GM18505 (cell line): ENCODE results near the gene OAS3.

ENCODE experiments used
- ATAC-seq: cut with Tn5 transposase; IDR thresholded peaks from one replicate; pipeline ENCODE4 v1.9.1; 2021; ENCODE audit not compliant: unreplicated experiment
- POLR2A ChIP-seq: IDR thresholded peaks from 4 replicates; pipeline ENCODE4 v1.6.1; 2011; ENCODE audit warnings: borderline replicate concordance; ENCODE audit not compliant: insufficient read depth, insufficient read length; ENCODE audit errors: extremely low read depth

Gene OAS3

DNA sequence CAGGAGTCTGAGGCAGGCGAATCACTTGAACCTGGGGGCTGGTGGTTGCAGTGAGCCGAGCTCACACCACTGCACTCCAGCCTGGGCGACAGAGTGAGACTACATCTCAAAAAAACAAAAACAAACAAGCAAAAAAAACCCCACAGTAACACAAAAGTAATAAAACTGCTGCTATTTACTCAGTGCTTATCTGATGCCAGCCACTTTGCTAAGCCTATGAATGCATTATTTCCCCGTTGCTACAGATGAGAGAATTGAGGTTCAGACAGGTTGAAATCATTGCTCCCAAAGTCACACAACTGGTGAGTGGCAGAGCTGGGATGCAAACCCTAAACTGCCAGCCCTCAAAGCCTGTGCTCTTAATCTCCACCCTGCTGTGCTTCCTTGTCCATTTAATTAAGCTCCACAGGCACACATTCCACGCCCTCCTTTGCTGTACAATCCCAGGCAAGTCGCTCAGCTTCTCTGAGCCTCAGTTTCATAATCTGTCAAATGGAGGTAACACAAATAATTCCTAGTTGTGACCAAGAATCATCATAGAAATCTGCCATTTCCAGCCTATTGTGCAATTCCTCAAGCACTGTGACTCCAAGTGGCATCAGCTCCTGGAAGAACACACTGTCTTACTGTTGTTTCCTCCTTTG lies 5.7 kb upstream of the OAS3 start:
- ATAC-seq: no peak
- no peak for TF ChIP-seq POLR2A

DNA sequence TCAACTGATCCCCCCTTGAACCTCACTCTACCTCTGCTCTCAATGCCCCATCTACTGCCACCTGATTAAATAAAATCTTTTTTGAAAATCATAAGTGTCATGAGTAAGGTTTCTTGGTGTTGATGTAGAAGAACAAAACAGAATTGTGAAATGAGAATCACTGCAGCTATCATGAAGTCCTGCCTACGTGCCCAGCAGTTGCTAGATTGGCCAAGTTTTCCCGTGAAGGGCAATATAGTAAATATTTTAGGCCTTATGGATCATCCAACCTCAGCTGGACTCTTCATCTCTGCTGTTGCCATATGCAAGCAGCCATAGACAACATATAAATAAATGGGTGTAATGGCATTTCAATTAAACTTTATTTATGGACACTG lies 5.2 kb upstream of the OAS3 start:
- ATAC-seq: no peak

DNA sequence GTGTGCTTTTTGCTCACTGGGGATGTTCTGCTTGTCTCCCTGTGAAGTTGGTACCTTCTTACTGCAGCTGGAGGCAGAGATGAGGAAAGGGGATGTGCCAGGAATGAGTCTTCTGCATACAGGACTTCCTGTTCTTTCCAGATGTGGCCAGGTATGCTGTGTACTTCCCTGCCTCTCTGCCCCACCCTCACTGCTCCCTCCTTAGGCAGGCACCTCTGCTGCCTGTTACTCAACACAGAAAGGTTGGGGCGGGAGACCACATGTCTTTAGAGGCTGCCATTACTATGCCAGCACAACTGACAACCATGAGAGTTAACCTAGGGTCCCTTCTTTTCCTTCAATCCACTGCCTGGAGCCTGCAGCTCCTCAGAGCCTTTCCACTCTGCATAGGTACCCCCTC lies 2.0 kb upstream of the OAS3 start:
- no peak for ATAC-seq
- TF ChIP-seq POLR2A: no peak

More for the DNA sequence above, 5.2 kb upstream of the OAS3 start:
- TF ChIP-seq POLR2A: no peak

DNA sequence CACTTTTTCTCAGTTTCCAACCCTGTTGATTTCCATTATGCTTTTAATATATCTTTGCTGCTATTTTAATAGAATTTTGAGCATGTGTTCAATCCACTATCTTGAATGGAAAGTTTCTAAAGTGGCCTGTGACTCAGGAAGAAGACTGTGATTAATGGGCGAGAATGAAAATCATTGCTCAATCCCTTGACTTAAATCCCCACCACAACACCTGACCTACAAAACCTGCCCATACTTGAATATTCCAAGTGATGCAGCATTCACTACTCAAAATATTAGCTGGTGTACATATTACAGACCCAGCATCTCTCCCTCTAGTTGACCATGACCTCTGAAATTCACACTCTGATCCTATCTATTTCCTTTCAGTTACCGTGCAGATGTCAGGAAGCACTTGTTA lies 1.3 kb upstream of the OAS3 start:
- no peak for TF ChIP-seq POLR2A
- ATAC-seq: no peak

DNA sequence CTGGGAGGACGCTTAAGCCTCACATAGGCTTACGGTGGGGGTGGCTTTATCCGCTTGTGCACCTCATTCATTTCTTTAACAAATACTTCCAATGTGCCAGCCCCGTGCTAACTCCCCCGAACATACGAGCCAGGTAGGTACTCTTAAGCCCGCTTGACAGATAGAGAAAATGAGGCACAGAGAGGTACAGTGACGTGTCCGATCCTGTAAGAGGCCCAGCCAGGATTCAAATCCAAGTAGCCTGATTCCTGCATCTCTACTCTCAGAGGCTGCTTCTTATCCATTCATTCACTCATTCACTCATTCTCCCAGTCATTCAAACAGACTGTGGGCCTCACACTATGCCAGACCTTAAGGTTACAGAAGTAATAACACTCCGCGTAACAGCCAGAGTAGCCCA lies 477 bp downstream of the OAS3 start:
- no peak for ATAC-seq
- TF ChIP-seq POLR2A: no peak

DNA sequence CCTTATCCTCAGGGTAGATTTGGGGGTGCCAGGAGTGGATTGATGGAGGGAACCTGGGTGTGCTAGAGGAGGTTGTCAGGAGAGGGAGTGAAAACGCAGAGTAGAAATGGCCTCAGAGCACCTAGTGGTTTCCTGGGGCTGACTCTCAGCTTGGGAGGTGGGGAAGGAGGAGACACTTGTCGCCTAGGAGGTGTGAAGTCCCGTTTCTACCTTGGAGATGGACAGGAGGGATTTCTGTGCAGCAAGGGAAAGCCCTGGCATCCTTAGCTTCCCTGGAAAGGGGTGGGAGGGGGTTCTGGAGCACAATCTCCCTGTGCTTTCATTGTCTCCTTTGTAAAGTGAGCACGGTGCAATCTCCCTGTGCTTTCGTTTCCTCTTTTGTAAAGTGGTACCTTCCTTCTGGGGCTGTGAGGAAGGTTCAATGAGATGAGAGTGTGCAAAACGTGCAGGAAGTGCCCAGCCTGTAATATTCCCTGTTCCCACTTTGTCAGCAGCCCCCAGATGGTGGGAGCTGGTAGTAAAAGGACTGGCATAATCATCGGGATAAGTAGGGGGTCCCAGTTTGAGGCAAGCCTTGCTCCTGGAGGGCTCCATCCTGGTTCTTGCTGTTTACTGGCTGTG lies 1.6 kb downstream of the OAS3 start:
- no peak for ATAC-seq
- TF ChIP-seq POLR2A: no peak

DNA sequence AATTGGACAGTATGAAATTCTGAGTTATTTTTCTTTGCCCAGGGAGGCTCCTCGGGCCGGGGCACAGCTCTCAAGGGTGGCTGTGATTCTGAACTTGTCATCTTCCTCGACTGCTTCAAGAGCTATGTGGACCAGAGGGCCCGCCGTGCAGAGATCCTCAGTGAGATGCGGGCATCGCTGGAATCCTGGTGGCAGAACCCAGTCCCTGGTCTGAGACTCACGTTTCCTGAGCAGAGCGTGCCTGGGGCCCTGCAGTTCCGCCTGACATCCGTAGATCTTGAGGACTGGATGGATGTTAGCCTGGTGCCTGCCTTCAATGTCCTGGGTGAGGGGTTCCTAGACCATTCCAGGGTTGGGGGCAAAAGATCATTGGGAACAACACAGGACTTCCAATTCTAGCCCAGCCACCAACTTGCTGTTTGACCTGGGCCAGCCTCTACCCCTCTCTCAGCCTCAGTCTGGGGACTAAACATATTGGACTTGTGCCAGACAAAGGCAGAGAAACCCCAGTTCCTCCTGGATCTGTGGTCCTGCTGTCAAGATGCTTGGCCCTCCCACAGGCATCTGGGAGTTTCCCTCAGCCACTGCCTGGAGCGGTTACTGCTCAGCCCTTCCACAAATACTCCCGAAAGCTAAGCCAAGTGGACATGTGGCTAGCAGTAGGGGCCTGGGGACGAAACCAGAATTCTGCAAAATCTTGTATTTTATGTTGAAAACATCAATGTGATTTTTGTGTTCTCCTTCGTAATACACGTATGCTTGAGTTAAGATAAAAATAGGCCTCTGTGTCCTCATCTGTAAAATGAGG lies 3.5 kb downstream of the OAS3 start:
- ATAC-seq: no peak
- no peak for TF ChIP-seq POLR2A

DNA sequence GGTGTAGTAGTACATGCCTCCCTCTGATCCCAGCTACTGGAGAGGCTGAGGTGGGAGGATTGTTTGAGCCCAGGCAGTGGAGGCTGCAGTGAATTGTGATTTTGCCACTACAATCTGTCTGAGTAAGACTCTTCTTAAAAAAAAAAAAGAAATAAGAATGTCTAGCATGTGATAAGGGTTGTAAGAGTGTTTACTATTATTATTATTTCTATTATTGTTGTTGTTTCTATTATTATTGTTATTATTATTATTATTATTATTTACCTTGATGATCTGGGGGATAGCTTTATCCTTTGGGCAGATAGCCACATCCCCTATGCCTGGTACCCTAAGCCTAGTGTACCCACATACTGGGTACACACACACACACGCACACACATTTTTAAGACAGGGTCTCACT lies 4.3 kb downstream of the OAS3 start:
- TF ChIP-seq POLR2A: no peak
- no peak for ATAC-seq

DNA sequence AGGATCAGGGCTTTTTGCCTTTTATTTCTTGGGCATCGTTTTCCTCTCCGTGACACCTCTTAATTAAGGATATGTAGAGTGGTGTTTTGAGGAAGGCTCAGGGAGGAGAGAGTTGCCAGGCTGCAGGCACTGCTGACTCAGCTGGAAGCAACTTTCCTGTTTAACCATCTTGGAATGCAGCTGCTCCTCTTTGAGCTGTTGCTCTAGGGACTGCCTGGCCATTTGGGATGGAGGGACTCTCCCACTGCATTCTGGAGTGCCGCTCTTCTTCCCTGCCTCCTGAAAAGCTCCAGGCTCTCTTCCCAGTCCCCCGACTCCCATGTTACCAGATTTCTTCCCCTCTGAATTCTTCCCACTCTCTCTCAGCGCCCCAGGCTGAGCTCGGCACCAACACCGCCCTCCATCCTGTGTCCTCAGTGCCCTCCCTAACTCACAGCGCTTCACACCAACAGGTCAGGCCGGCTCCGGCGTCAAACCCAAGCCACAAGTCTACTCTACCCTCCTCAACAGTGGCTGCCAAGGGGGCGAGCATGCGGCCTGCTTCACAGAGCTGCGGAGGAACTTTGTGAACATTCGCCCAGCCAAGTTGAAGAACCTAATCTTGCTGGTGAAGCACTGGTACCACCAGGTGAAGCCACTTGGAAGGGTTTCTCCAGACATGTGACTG lies 5.9 kb downstream of the OAS3 start:
- no peak for TF ChIP-seq POLR2A
- no peak for ATAC-seq

DNA sequence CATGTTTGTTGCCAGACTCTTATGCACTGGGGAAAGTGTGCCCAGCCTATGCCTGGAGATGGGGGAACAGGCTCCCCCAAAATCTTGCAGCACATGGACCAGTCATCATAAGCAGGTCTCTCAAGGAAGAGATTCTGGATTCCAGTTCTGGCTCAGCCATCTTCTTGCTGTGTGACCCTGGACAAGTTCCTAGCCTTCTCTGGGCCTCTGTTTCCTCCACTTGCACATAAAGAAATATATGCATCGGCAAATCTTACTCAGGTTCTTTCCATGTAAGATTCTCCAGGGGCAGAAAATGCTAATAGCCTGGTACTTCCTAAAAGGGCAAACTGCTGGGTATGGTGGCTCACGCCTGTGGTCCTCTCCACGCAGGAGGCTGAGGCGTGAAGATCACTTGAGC lies 7.2 kb downstream of the OAS3 start:
- no peak for ATAC-seq
- TF ChIP-seq POLR2A: no peak

DNA sequence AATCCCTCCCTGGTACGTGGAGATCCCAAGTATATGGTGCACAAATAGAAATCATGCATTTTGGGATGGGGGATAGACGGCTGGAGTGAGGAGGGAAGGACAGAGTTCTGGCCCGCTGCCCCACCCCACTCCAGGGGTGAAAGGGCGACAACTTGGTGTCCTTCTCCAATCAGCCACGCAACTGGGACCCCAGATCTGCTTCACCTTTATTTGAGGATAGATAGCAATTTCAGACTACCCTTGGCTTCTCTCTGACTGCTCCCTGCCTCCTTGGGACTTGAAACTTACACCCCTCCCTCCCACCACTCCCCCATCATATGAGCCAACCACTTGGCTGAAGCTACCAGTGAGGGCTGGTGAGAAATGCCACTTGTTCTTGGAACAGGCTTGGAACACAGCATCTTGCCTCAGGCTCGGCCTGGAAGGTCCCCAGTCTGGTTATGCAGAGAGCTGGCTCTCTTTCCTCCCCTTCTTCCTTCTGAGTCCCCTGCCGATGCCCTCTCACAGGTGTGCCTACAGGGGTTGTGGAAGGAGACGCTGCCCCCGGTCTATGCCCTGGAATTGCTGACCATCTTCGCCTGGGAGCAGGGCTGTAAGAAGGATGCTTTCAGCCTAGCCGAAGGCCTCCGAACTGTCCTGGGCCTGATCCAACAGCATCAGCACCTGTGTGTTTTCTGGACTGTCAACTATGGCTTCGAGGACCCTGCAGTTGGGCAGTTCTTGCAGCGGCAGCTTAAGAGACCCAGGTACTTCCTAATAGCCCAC lies 8.1 kb downstream of the OAS3 start:
- TF ChIP-seq POLR2A: no peak
- ATAC-seq: no peak

DNA sequence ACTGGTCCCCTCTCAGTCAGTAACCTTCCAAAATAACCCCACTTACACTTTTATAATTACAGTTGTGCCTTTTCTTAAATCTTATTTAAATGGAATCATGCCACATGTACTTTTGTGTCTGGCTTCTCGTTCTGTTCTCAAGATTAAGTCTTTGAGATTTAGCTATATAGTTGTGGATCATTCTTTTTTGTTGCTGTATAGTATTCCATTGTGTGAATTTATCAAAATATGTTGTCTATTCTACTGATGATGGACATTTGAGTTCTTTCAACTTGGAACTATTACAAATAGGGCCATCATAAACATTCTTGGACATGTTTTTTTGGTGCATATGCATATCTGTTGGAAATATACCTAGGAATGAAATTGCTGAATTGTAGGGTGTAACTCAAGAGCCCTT lies 9.0 kb downstream of the OAS3 start:
- no peak for TF ChIP-seq POLR2A
- no peak for ATAC-seq

DNA sequence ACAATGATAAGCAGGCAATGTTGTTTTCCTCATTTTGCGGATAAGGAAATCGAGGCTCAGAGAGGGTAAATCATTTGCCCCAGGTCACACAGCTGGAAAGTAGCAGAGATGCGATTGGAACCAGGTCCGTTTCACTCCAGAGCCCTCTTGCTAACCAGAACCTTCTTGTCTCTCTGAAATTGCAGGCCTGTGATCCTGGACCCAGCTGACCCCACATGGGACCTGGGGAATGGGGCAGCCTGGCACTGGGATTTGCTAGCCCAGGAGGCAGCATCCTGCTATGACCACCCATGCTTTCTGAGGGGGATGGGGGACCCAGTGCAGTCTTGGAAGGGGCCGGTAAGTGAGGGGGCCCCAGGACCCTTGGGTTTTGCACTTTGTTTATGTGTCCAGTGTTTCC lies 9.5 kb downstream of the OAS3 start:
- no peak for ATAC-seq
- no peak for TF ChIP-seq POLR2A
